Stimulated activated CD4-positive, alpha-beta T cell treated with anti-CD3 and anti-CD28 coated beads, Interleukin-15, amount 100 ng/mL, for 1 hour (primary cell): ENCODE data around the gene SLC13A1.

Experiments
- DNase-seq, 2 donors: peaks; one replicate each; pipeline ENCODE4 v3.0.0-alpha.2; 2020; ENCODE audit warnings: low read depth in 1 of 2, low spot score in 1 of 2

The SLC13A1 gene

GRCh38 chr7:123193235-123193634 is 6.5 kb downstream of the SLC13A1 start:
- DNase-seq, result no peak

GRCh38 chr7:123191132-123191531 is 8.6 kb downstream of the SLC13A1 start:
- DNase-seq, result no peak

GRCh38 chr7:123190109-123190831 is 9.5 kb downstream of the SLC13A1 start:
- no peak for DNase-seq

- DNase-seq, result no peak
These were observed 14.0 kb downstream of the SLC13A1 start for GRCh38 chr7:123185756-123186155.

GRCh38 chr7:123184271-123184670 is 15.5 kb downstream of the SLC13A1 start:
- DNase-seq, result no peak

GRCh38 chr7:123183431-123183830 is 16.3 kb downstream of the SLC13A1 start:
- DNase-seq, result no peak

GRCh38 chr7:123177442-123177841 is 22.3 kb downstream of the SLC13A1 start:
- no peak for DNase-seq

GRCh38 chr7:123170333-123171246 is 29.2 kb downstream of the SLC13A1 start:
- no peak for DNase-seq

- DNase-seq, result no peak
These were observed 30.7 kb downstream of the SLC13A1 start for GRCh38 chr7:123169065-123169464.

- DNase-seq, result no peak
These were observed 42.2 kb downstream of the SLC13A1 start for GRCh38 chr7:123157606-123158005.

GRCh38 chr7:123155571-123155970 is 44.2 kb downstream of the SLC13A1 start:
- DNase-seq, result no peak

GRCh38 chr7:123154231-123154860 is 45.4 kb downstream of the SLC13A1 start:
- no peak for DNase-seq

GRCh38 chr7:123151443-123151842 is 48.3 kb downstream of the SLC13A1 start:
- DNase-seq, result no peak

GRCh38 chr7:123148813-123149212 is 51.0 kb downstream of the SLC13A1 start:
- DNase-seq, result no peak

- DNase-seq, result no peak
These were observed 56.3 kb downstream of the SLC13A1 start for GRCh38 chr7:123143252-123144006.

- DNase-seq, result no peak
These were observed 59.2 kb downstream of the SLC13A1 start for GRCh38 chr7:123140561-123140960.

- DNase-seq, result no peak
These were observed 63.8 kb downstream of the SLC13A1 start for GRCh38 chr7:123135960-123136359.

- DNase-seq, result no peak
These were observed 65.8 kb downstream of the SLC13A1 start for GRCh38 chr7:123133924-123134323.

- no peak for DNase-seq
These were observed 67.8 kb downstream of the SLC13A1 start for GRCh38 chr7:123131961-123132360.

GRCh38 chr7:123131556-123131955 is 68.2 kb downstream of the SLC13A1 start:
- no peak for DNase-seq

GRCh38 chr7:123131140-123131539 is 68.6 kb downstream of the SLC13A1 start:
- no peak for DNase-seq
